Lung (tissue), 12 donors: ENCODE measurements around the gene HAND1. TPM values are rescaled to one million over a fixed set of nuclear protein-coding genes. Genes with fewer than 3 reads are reported as not detected.

Experiments
- ATAC-seq: fragments of 200-7000 bp; cut with Tn5 transposase; one replicate; pipeline ENCODE4 v1.9.1; 2020; ENCODE audit warnings: moderate number of reproducible peaks; ENCODE audit not compliant: insufficient read depth, low FRiP score
- DNase-seq, 3 donors: peaks; one replicate each; pipeline ENCODE4 v3.0.0-alpha.2; 2013 to 2017
- H3K27ac ChIP-seq, 2 donors: one replicate each; pipeline ENCODE4 v1.5.1; 2013; ENCODE audit warnings: mild to moderate bottlenecking in 2 of 2, moderate library complexity in 2 of 2, control low read depth in 1 of 2, inconsistent platforms in 1 of 2, low read depth in 1 of 2, low read length in 1 of 2
- H3K27me3 ChIP-seq, 3 donors: one replicate each; pipeline ENCODE4 v1.5.1; 2013; ENCODE audit warnings: low read length in 2 of 3; ENCODE audit not compliant: control insufficient read depth in 3 of 3, insufficient read depth in 3 of 3
- H3K36me3 ChIP-seq, 4 donors: one replicate each; pipeline ENCODE4 v1.5.1; 2013; ENCODE audit warnings: low read length in 4 of 4, mild to moderate bottlenecking in 1 of 4, moderate library complexity in 1 of 4; ENCODE audit not compliant: control insufficient read depth in 4 of 4, insufficient read depth in 4 of 4
- H3K4me1 ChIP-seq, 5 donors: one replicate each; pipeline ENCODE4 v1.5.1; 2013; ENCODE audit warnings: low read length in 5 of 5, mild to moderate bottlenecking in 2 of 5, moderate library complexity in 1 of 5; ENCODE audit not compliant: control insufficient read depth in 5 of 5, insufficient read depth in 5 of 5
- H3K4me3 ChIP-seq: one replicate; pipeline ENCODE4 v1.5.1; 2013; ENCODE audit warnings: mild to moderate bottlenecking, control low read depth, moderate library complexity
- H3K9ac ChIP-seq, 2 donors: one replicate each; pipeline ENCODE4 v1.5.1; 2013; ENCODE audit warnings: low read length in 2 of 2, control low read depth in 1 of 2; ENCODE audit not compliant: insufficient read depth in 1 of 2
- H3K9me3 ChIP-seq, 4 donors: one replicate each; pipeline ENCODE4 v1.5.1; 2013; ENCODE audit warnings: low read length in 3 of 4, mild to moderate bottlenecking in 1 of 4, moderate library complexity in 1 of 4; ENCODE audit not compliant: control insufficient read depth in 4 of 4, insufficient read depth in 3 of 4
- whole genome bisulfite sequencing, 2 donors: extraction: QIAGEN DNeasy Blood & Tissue Kit; methylation state at CpG; one replicate each; pipeline ENCODE4 v1.1.7; 2013; 5-methylcytosine and 5-hydroxymethylcytosine counted together
- polyA plus RNA-seq, 2 donors: library from polyadenylated mRNA; stranded (reverse); fragments of 200-250 nt; gene quantifications; one replicate each; pipeline ENCODE4 v1.2.1, GENCODE V29; 2013
- total RNA-seq, 2 donors: library from RNA; depleted of rRNA in 1 of 2; stranded (reverse); fragments of >200 nt in 1 of 2; gene quantifications; one replicate each; pipeline ENCODE4 v1.2.1, GENCODE V29; 2014 to 2021
- TF ChIP-seq, protein P1 (sequence below): IDR thresholded peaks from 2 replicates; pipeline ENCODE4 v1.5.1; 2012; ENCODE audit warnings: mild to moderate bottlenecking; ENCODE audit errors: control extremely low read depth, extremely low read depth
- donor health status: control.
- donor health status: control.
- donor health status: Bipolar disorder and iron deficiency.
- donor health status: healthy.
- donor health status: DM: yes; HTN: yes; CAD: no.

Gene HAND1
- total and polyA plus RNA-seq, 4 donors: 0.02 to 0.21 (median 0.12) TPM; not detected in 1

DNA sequence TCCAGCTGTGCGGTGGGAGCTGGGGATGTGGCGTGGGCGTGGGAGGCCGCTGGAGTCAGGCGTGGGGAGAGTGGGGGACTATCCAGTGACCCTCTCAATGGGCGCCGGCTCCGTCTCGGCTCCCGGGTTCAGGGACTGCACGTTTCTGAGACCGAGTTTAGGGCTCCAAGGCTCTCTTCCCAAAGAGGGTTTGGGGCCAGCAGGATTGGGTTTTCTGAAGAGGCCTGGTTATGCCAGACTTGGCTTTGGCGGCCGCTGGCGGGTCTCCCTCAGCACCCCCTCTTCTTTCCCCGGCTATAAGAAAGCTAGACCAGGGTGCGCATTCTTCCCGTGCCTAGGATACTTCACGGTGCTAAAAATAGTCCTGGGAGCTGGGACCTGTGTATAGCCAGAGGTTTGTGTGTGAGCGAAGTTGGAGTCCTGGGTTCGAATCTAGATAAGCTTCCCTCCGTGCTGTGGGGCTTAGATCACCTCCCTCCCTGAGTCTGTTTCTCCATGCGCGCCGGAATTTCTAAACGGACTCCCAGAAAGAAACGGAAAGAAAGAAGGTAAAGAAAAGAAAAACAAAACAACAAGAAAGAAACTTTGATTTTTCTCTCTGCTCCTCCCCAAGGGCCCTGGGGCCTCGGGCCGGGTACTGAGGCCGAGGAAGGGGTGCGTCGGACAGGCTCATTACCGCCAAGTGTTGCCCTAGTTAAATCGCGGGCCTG, 5.0 kb downstream of the HAND1 start:
- no peak for ATAC-seq
- Histone ChIP-seq H3K27me3 (peaks cover 3 to 90% (median 85%) of the 10 kb centered on the region in 3 donors), H3K4me1 (peaks cover 0 to 33% (median 9%) of the 10 kb centered on the region in 5 donors), H3K9ac (no peak overlapping the region), H3K36me3 (no peaks in the 10 kb centered on the region), H3K27ac (peak overlapping the region in 1 of 2 donors; percentile 67), H3K9me3 (peaks cover 0 to 8% (median 0%) of the 10 kb centered on the region in 4 donors), H3K4me3 (no peak overlapping the region)
- WGBS, 2 donors: 6% methylated on average over 35 of the region's 35 CpGs
- peak in 1 of 3 donors; percentile 26 for DNase-seq
- TF ChIP-seq, protein P1, sequence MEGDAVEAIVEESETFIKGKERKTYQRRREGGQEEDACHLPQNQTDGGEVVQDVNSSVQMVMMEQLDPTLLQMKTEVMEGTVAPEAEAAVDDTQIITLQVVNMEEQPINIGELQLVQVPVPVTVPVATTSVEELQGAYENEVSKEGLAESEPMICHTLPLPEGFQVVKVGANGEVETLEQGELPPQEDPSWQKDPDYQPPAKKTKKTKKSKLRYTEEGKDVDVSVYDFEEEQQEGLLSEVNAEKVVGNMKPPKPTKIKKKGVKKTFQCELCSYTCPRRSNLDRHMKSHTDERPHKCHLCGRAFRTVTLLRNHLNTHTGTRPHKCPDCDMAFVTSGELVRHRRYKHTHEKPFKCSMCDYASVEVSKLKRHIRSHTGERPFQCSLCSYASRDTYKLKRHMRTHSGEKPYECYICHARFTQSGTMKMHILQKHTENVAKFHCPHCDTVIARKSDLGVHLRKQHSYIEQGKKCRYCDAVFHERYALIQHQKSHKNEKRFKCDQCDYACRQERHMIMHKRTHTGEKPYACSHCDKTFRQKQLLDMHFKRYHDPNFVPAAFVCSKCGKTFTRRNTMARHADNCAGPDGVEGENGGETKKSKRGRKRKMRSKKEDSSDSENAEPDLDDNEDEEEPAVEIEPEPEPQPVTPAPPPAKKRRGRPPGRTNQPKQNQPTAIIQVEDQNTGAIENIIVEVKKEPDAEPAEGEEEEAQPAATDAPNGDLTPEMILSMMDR: no peak

DNA sequence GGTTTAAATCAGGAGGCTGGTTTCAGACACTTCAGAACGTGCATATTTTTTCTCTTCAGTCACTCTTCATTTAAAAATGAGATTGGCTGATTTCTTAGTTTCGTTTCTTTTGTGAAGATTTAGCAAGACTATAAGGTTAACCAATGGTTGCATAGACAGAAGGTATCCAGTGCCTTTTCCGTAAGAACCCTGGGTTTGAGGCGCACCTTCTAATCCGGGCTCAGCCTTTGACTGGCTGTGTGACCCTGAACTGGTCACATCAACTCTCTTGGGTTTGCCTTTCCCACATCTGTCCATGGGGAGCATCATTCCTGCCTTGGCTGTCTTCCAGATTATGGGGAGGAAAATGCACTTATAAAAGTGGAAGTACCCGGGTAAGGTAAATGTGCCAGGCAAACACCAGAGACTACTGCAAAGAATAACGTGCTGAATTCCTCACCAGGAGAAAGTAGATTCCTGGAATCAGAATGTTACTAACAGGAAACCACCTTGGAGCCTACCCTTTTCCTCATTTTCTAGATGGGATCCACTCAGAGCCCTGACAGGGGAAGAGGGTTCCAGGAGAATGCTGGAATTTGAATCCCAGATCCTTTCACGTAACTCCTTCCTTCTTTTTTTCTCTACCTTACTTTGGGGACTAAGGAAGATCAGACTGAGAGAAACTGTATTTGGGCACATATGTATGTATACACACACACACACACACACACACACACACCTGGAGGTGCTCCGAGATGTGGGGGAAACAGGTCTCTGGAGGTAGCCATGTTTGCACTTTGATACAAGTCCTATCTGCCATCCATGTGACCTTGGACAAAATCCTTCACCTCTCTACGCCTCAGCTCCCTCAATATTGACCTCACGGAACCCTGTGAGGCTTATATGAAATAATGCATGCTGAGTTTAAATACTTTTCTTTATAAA, 6.8 kb downstream of the HAND1 start:
- ATAC-seq (no peak), DNase-seq (no peak)
- WGBS, 2 donors: 19% methylated on average over 11 of the region's 11 CpGs
- peak overlapping the region in 1 of 2 donors; percentile 3 for H3K27ac ChIP-seq
- H3K9me3 ChIP-seq: peaks cover 0 to 3% (median 0%) of the 10 kb centered on the region in 4 donors
- TF ChIP-seq, protein P1: no peak
- H3K4me1 ChIP-seq: peaks cover 0 to 20% (median 9%) of the 10 kb centered on the region in 5 donors
- H3K4me3 ChIP-seq: no peak overlapping the region
- no peaks in the 10 kb centered on the region for H3K36me3 ChIP-seq
- H3K9ac ChIP-seq: no peak overlapping the region
- H3K27me3 ChIP-seq: peaks cover 3 to 77% (median 69%) of the 10 kb centered on the region in 3 donors

DNA sequence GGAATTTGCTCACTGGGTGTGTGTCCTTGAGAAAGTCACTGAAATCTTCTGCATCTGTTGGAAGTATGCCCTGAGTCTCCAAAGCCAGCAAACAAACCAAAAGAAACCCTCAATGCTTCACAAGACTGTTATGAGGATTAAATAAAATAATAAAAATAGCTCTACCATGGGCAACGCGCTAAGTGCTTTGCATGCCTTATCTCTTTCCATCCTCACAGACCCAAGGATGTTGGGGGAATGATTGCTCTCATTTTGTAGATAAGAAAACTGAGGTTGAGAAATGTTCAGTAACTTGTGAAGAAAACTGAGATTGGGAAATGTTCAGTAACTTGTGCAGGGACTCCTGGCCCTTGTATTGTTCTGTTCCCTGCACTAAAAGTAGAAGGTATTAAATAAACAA, 7.9 kb downstream of the HAND1 start:
- DNase-seq (no peak), ATAC-seq (no peak)
- no peaks in the 10 kb centered on the region for H3K36me3 ChIP-seq
- H3K27me3 ChIP-seq: peaks cover 3 to 66% (median 60%) of the 10 kb centered on the region in 3 donors
- H3K9me3 ChIP-seq: peaks cover 0 to 1% (median 0%) of the 10 kb centered on the region in 4 donors
- 49 to 52% methylated on average over 2 of the region's 2 CpGs for WGBS, 2 donors
- TF ChIP-seq, protein P1: no peak
- peaks cover 0 to 10% (median 9%) of the 10 kb centered on the region in 5 donors for H3K4me1 ChIP-seq
- H3K4me3 ChIP-seq: no peak overlapping the region
- H3K27ac ChIP-seq: peak overlapping the region in 1 of 2 donors; percentile 27
- no peak overlapping the region for H3K9ac ChIP-seq
